CD4-positive, alpha-beta T cell treated with Interleukin-4 for 4 hours (primary cell): ENCODE measurements around the gene CHCHD10.

Experiments
- DNase-seq: peaks from one replicate; pipeline ENCODE4 v3.0.0-alpha.2; 2020

CHCHD10 gene

DNA sequence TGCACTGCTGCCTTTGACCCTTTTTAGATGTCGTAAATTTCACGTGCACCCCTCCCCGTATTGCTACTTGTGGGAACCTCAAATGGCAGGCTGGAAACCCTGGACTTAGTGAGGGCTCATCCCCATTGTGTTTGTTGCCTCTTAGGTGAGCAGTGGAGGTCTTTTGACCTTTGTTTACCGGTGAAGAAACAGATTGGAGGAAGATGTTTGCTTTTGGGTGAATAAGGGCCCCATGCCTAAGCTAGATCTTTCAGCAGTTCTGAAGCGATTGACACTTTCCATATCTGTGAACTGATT, 19.8 kb upstream of the CHCHD10 start:
- DNase-seq, result no peak

GRCh38 chr22:23786752-23787599, 19.2 kb upstream of the CHCHD10 start, which contains the start of gene SMARCB1:
Gene SMARCB1, plus strand, starts transcription at chr22:23786966. Its CDS starts 204 bp downstream, at chr22:23787170.
- DNase-seq, result peak; percentile 86

GRCh38 chr22:23786261-23786710, 18.5 kb upstream of the CHCHD10 start:
- no peak for DNase-seq

- no peak for DNase-seq
Observed at GRCh38 chr22:23784215-23784732, 16.5 kb upstream of the CHCHD10 start.

GRCh38 chr22:23783265-23784150, 15.7 kb upstream of the CHCHD10 start:
- no peak for DNase-seq

DNA sequence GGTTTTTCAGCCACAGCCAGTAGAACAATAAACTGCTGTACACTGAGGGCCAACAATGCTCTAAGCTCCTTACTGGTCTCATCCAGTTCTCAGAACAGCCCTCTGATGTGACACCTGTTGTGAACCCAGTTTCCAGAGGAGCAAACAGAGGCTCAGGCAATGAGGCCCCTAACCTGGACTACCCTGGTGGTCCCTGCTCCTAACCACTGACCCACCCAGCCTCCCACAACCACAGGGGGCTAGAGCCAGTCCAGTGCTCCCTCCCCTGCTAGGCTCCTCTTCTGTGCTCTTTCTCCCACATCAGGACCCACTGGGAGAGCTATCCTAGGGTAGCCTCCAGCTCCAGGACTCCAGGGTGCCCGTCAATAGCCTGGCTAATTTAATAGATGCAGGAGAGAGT, 14.9 kb upstream of the CHCHD10 start:
- DNase-seq, result no peak

DNA sequence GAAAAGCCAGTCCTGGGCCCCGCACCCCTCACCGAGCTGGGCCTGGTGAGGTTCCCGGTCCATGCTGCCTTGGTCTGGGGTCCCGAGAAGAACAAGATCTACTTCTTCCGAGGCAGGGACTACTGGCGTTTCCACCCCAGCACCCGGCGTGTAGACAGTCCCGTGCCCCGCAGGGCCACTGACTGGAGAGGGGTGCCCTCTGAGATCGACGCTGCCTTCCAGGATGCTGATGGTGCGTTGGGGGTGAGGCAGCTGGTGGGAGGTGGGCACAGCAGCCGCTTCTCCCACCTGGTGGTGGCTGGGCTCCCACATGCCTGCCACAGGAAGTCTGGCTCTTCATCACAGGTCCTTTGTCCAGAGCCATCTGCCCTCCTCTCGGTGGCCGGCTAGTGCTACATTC, 14.5 kb upstream of the CHCHD10 start:
- DNase-seq, result no peak

GRCh38 chr22:23781511-23782183, 13.9 kb upstream of the CHCHD10 start:
- no peak for DNase-seq

GRCh38 chr22:23781065-23781464, 13.3 kb upstream of the CHCHD10 start:
- DNase-seq, result no peak

- no peak for DNase-seq
Observed at GRCh38 chr22:23780146-23780748, 12.5 kb upstream of the CHCHD10 start.

GRCh38 chr22:23779731-23780130, 12.0 kb upstream of the CHCHD10 start:
- no peak for DNase-seq

GRCh38 chr22:23779083-23779482, 11.3 kb upstream of the CHCHD10 start:
- DNase-seq, result no peak

- no peak for DNase-seq
Observed at GRCh38 chr22:23778577-23778900, 10.8 kb upstream of the CHCHD10 start.

DNA sequence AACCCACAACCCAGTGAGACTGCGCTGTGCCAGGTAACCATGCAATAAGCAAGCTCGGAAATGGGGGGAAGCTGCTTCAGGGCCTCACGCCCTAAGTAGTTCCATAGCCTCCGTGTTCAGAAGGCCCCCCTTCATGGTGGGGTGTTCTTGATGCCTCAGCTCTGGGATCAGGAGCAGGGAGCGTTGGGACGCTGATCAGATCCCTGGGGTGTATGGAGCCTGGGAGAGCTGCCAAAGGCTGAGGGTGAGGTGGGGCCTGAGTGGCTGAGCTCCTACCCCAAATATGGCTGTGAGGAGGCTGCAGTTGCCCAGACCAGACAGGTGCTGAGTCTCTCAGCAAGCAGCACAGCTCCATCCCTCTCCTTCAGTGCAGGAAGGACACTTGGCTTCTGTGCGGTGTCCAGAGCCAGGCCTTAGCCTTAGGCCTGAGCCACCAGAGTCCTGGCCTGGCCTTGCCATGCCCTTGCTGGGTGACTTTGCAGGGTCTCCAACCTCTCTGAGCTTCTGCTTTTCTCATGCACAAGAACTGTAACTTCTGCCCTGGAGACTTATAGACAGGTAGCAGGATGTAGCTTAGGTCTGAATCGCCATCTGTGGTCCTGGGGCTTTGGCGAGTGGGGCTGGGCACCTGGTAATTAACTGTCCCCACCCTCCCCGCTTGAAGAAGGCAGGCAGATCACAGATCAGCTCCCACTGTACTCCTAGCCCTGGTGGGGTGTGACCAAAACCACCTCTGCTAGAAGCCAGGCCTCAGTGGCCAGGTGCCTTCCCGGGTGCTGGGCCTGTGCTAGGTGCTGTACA, 10.2 kb upstream of the CHCHD10 start:
- no peak for DNase-seq

GRCh38 chr22:23775779-23776375, 8.1 kb upstream of the CHCHD10 start:
- DNase-seq, result no peak

DNA sequence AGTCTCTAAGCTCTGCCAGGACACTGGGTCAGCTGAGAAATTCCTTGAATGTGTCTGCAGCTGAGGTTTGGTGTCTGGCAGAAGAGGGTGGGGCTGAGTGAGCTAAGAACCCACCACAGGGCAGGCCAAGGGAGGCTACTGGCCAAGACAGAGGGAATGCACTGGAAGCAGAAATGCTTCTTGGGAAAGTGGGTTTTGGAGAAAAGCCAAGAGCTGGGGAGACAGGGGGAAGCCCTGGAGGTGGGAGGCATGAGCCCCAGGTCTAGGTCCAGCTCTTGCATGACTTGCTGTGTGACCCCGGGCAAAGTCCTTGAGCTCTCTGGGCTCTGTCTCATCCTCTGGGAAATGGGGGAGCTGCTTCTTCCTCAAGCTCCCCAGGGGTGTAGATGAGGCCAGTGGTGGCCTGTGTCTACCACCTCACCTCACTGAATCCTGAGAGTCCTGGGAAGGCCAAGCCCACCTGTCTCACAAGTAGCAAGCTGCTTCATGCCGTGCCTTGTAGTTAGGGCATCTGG, 7.2 kb upstream of the CHCHD10 start:
- no peak for DNase-seq

DNA sequence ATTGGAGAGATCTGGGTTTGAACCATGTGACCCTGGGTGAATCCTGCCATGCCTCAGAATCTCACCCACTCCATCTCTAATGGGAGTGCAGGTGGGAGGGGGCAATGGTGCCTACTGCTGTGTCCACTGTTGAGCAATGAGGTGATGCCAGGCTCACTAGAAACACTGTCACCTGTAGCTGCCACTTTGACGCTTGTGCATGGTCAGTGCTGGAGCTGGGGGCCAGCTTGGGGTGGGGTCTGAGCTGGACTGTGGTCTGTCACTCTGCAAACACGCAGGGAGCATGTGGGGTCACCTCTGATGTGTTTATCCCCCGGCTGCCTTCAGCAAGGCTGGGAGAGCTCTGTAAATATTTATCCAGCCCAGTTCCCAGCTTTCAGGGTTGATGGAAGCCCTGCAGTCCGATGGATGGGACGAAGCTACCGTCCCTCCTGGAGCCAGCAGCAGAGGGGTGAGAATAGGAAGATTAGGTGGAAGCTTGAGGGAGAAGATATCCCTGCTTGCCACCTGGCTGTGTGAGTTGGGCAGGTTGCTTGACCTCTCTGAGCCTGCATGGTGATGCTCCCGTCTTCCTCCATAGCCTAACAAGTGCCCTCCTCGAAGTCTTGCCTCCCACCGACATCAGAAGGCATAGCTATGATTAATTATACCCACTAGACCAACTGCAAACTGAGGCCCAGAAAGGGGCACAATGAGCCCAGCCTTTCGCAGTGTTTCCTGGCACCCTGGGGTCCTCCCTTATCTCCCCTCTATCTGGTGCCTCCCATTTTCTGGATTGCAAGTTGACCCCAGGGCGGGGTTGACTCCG, 6.5 kb upstream of the CHCHD10 start:
- DNase-seq, result no peak

GRCh38 chr22:23773483-23774113, 5.8 kb upstream of the CHCHD10 start:
- DNase-seq, result no peak

GRCh38 chr22:23772649-23773473, 5.1 kb upstream of the CHCHD10 start, which contains the start of gene MMP11:
Gene MMP11, plus strand, starts transcription at chr22:23772849. Its CDS starts 22 bp downstream, at chr22:23772871.
- DNase-seq, result no peak
